ENCODE measurements around the gene GALNT13.

GALNT13 gene

DNA sequence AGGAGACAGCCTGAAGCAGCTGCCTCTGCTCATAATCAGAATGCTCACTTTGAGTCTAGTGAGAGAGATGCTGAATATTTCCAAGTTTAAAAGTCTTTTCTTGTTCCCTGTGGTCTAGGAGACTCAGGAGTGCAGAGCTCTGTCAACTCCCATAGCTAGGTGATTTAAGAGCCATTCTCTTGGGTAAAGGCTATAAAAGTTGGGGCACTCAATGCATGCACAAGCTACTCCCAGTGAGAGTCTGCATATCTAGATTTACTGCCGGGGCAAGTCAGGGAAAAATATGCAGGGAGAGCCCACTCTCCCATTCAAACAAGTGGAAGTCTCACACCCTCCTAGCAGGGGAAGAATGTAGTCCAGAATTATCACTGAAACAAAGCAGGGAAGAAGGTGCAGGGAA is 418.1 kb downstream of the GALNT13 start:
- in situ Hi-C loops (cut with HindIII; ENCODE audit: low sequenced_read_pairs) = no loop called here

- in situ Hi-C loops (cut with HindIII; ENCODE audit: low sequenced_read_pairs) = no loop called here
Measured at GRCh38 chr2:154291511-154291910, 419.8 kb downstream of the GALNT13 start.

- in situ Hi-C loops (cut with HindIII; ENCODE audit: low sequenced_read_pairs) = no loop called here
Measured at GRCh38 chr2:154291927-154292326, 420.2 kb downstream of the GALNT13 start.

DNA sequence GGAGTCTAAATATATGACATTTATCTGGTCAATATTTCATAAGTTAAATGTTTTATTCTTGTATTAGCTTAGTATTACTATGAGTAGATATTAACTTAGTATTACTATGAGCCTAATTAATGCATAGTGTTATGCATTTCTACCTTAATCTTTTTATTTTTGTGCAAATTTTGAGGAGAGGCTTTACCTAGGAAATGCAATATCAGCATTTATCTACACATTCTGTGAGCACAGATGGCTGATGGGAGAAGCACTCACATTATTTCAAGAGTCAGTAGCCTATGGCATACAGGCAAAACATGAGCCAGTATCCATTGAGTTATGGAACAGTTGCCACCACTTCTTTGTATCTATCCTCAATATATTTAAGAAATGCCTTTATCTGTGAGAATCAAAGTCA is 422.1 kb downstream of the GALNT13 start:
- in situ Hi-C loops (cut with HindIII; ENCODE audit: low sequenced_read_pairs) = no loop called here

GRCh38 chr2:154306266-154306970 is 434.7 kb downstream of the GALNT13 start:
- in situ Hi-C loops (cut with HindIII; ENCODE audit: low sequenced_read_pairs) = no loop called here

GRCh38 chr2:154307007-154307406 is 435.3 kb downstream of the GALNT13 start:
- in situ Hi-C loops (cut with HindIII; ENCODE audit: low sequenced_read_pairs) = no loop called here

DNA sequence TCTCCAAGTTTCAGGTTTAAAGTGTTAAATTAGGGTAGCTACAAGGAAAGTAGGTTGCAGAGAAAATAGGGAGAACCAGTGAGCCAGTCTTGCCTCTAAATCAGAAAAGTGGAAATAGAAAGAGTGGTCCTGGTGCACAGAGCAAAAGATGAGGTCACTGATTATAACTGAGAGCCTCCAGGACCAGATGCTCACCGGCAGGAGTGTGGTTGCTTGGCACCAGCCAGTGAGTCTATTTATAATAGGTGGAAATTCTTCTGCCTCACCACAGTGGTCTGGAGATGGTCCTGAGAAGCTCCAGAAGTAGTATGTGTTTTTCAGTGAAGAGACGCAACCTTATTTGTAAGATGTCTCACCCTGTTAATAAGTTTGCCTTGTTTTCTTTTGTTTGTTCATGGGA is 452.9 kb downstream of the GALNT13 start:
- in situ Hi-C loops (cut with HindIII; ENCODE audit: low sequenced_read_pairs) = no loop called here

- in situ Hi-C loops (cut with HindIII; ENCODE audit: low sequenced_read_pairs) = no loop called here
Measured at GRCh38 chr2:154329510-154329909, 457.8 kb downstream of the GALNT13 start.

DNA sequence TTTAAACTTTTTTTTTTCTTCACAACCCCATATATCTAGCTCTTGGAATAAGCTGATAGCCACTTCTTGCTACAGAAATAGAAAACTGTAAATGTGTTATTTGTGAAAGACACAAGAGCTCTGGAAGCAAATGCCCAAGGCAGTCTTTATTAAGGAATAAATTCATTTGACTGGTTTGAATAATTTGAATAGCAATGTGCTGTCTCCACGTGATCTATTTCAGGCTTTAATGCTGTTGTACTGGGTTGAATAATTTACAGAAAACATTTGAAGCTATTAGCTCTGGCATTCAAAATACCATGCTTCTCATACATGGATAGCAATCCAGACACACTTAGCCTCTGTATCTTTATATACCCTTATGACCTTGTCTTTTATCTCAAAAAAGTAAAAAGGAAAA is 460.1 kb downstream of the GALNT13 start:
- in situ Hi-C loops (cut with HindIII; ENCODE audit: low sequenced_read_pairs) = no loop called here

DNA sequence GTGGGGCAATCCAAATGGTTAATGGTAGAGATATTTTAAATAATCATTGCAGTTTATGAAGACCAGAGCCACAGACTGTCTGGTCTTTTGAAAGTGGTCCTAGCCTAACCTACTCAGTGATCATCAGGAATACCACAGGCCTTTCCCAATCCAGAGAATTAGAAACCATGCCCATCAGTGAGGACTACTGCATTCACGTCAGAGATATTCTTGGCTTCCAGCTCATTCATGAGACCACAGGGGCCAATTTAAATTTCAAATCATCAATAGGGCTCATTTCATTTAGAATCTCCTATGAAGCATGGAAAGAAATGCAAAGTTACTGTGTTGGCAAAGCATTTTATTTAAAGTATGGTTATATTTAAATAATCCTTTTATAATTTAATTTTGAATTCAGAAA is 464.5 kb downstream of the GALNT13 start:
- in situ Hi-C loops (cut with HindIII; ENCODE audit: low sequenced_read_pairs) = no loop called here

DNA sequence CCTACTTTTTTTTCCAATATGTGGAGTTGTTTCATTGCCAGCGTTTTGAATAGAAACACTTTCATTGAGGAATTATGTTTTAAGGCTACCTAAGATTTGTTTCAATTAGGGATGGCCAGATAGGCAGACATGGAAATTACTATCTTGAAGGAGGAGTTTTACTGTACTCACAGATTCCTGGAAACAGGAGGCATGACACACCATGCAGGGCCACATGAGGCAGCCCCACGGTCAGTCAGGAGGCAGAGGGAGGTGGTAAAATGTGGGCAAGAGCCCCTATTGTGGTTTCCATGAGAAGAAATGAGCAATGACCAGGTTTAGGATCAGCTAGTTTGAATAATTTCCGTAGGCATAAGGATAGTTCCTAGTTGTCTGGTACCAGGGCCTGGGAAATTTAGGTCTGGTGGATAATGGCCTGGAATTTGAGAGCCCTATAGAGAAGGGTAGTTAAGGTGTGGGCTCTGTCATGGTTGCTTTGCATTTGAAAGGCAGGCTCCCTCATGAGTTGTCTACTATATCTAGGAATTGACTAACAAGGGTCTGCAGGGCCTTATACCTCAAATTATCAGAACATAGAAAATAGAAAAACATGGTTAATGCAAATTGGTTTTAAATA is 466.7 kb downstream of the GALNT13 start:
- in situ Hi-C loops (cut with HindIII; ENCODE audit: low sequenced_read_pairs) = no loop called here

DNA sequence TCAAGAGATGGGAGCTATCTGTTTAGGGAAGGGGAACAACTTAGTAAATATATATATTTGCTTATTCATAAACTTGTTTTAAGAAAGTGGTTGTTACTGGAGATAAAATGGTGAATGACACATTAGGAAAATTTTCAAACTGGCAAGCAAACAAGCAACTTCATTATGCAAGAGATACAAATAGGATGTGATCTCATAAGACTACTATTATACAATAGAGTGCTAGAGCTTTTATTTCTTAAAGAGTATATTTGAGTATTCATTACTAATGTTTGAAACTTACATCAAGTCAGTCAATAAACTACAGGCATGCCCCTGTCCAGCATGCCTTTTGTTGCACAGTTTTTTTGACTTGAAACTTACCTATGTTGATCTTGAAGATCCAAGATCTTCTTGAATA is 471.6 kb downstream of the GALNT13 start:
- in situ Hi-C loops (cut with HindIII; ENCODE audit: low sequenced_read_pairs) = no loop called here

- in situ Hi-C loops (cut with HindIII; ENCODE audit: low sequenced_read_pairs) = no loop called here
Measured at GRCh38 chr2:154350911-154351310, 479.2 kb downstream of the GALNT13 start.

DNA sequence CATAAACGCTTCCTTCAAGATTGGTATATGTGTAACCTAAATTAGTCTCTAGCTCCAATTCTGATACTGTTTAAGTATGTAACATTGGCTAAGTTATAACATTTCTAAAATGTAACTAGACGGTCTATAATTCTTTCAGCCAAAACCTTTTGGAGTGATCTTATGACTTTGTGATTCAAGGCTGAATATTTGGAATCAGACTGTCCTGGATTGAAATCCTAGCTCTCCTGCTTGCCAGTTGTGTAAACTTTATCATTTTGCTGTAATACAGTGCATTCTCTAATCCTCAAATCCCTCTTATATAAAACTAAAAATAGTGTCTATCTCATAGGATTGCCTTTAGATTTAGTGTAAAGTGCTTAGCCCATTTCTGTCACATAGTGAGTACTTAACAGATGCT is 489.6 kb downstream of the GALNT13 start:
- in situ Hi-C loops (cut with HindIII; ENCODE audit: low sequenced_read_pairs) = no loop called here

- in situ Hi-C loops (cut with HindIII; ENCODE audit: low sequenced_read_pairs) = no loop called here
Measured at GRCh38 chr2:154368153-154368552, 496.4 kb downstream of the GALNT13 start.

- in situ Hi-C loops (cut with HindIII; ENCODE audit: low sequenced_read_pairs) = no loop called here
Measured at GRCh38 chr2:154370873-154371272, 499.2 kb downstream of the GALNT13 start.

GRCh38 chr2:154374416-154374815 is 502.7 kb downstream of the GALNT13 start:
- in situ Hi-C loops (cut with HindIII; ENCODE audit: low sequenced_read_pairs) = no loop called here

- in situ Hi-C loops (cut with HindIII; ENCODE audit: low sequenced_read_pairs) = no loop called here
Measured at GRCh38 chr2:154375579-154375931, 503.8 kb downstream of the GALNT13 start.

- in situ Hi-C loops (cut with HindIII; ENCODE audit: low sequenced_read_pairs) = no loop called here
Measured at GRCh38 chr2:154381931-154382794, 510.4 kb downstream of the GALNT13 start.

- in situ Hi-C loops (cut with HindIII; ENCODE audit: low sequenced_read_pairs) = no loop called here
Measured at GRCh38 chr2:154386186-154386585, 514.5 kb downstream of the GALNT13 start.

DNA sequence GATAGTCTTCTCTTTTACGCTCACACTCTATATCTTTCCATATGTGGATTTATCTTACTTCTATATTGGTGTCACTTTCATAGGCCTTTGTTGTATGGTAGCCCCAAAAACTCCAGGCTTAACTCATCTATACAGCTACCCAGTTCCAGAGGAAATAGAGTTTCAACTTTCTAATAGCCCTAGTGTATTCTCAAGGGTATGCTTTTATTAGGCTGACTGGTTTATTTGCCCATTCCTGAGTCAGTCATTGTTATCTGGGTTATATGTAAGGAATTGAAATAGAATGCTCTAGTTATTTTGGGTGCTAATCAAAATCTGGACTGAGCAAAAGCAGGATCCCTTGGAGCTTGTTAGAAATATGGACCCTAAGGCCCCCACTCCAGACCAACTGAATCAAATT is 519.3 kb downstream of the GALNT13 start:
- in situ Hi-C loops (cut with HindIII; ENCODE audit: low sequenced_read_pairs) = no loop called here

DNA sequence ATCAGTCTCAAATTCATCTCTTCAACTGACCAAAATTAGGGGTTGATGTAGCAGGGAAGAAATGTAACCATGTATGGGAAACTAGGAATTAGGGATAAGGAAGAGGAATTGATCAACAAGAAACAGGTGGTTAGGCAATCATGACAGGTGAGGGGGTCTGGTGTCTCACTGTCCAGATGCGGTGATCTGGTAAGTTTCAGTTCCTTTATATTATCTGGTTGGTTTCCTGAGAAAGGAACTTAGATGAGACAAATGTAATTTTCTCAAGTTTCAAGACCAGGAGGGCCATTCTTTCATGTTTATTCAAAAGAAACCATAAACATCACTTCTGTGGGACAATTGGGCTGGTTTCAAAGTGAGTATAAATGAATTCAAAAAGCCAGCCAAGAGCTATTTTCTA is 520.5 kb downstream of the GALNT13 start:
- in situ Hi-C loops (cut with HindIII; ENCODE audit: low sequenced_read_pairs) = no loop called here

Data from DLD1 (cell line).